K562 (cell line): ENCODE measurements around the gene TEX38. TPM values are rescaled to one million over a fixed set of nuclear protein-coding genes. Genes with fewer than 3 reads are reported as not detected.
A peak's percentile ranks its signal among the peaks of the same experiment; 100 is the strongest.

Experiments
- E2F6 ChIP-seq, 2 experiments: IDR thresholded peaks; 2 replicates each; pipeline ENCODE4 v1.6.1; 2011; ENCODE audit warnings: borderline replicate concordance in 1 of 2, control low read depth in 1 of 2, low read depth in 1 of 2, low read length in 1 of 2, mild to moderate bottlenecking in 1 of 2, mixed read lengths in 1 of 2, moderate library complexity in 1 of 2; ENCODE audit not compliant: insufficient read depth in 1 of 2, insufficient read length in 1 of 2, poor library complexity in 1 of 2, severe bottlenecking in 1 of 2; ENCODE audit errors: extremely low read depth in 1 of 2
- HEY1 ChIP-seq: fragments of 250-450 bp; sonication (Bioruptor Pico); IDR thresholded peaks from 2 replicates; pipeline ENCODE4 v1.5.0; 2020; ENCODE audit warnings: mild to moderate bottlenecking, moderate library complexity, borderline replicate concordance
- HMGXB4 ChIP-seq: sonication (generic); formaldehyde crosslinking; IDR thresholded peaks from 2 replicates; pipeline ENCODE4 v1.8.1; 2023; ENCODE audit warnings: mild to moderate bottlenecking, missing genetic modification reagents
- ID3 ChIP-seq, 2 experiments: fragments of 250-450 bp in 1 of 2; fragments of 450-650 bp in 1 of 2; sonication (Bioruptor Pico) in 1 of 2; IDR thresholded peaks; 2 replicates each; pipeline versions ENCODE4 v1.6.1 to v1.8.0; 2016 to 2021; ENCODE audit warnings: mild to moderate bottlenecking in 2 of 2, moderate library complexity in 2 of 2, missing compliant biosample characterization in 1 of 2, missing genetic modification characterization in 1 of 2
- KDM4B ChIP-seq, 2 experiments: fragments of 450-650 bp in 1 of 2; sonication (generic) in 1 of 2; IDR thresholded peaks; 2 replicates each; pipeline ENCODE4 v1.6.1; 2016 to 2017; ENCODE audit warnings: borderline replicate concordance in 2 of 2, antibody characterized with exemption in 1 of 2, low read depth in 1 of 2, mild to moderate bottlenecking in 1 of 2
- L3MBTL2 ChIP-seq: fragments of 450-650 bp; IDR thresholded peaks from 2 replicates; pipeline ENCODE4 v1.6.1; 2016; ENCODE audit warnings: mild to moderate bottlenecking, moderate library complexity
- MYC ChIP-seq, 2 experiments: fragments of 250-450 bp in 1 of 2; sonication (Bioruptor Pico) in 1 of 2; IDR thresholded peaks; 2 replicates each; pipeline versions ENCODE4 v1.5.1 to v1.6.1; 2012 to 2021; ENCODE audit warnings: low read depth in 2 of 2, borderline replicate concordance in 1 of 2, improper control_type of control experiment in 1 of 2, low read length in 1 of 2, mild to moderate bottlenecking in 1 of 2, moderate library complexity in 1 of 2
- NFXL1 ChIP-seq: fragments of 450-650 bp; formaldehyde crosslinking; IDR thresholded peaks from 2 replicates; pipeline ENCODE4 v1.4.0; 2021; ENCODE audit warnings: mild to moderate bottlenecking
- PCBP1 ChIP-seq: fragments of 200-400 bp; formaldehyde crosslinking; IDR thresholded peaks from 2 replicates; pipeline ENCODE4 v1.6.1; 2018; ENCODE audit warnings: mild to moderate bottlenecking, low read depth, low read length; ENCODE audit not compliant: poor library complexity, severe bottlenecking
- PURB ChIP-seq: sonication (generic); formaldehyde crosslinking; IDR thresholded peaks from 2 replicates; pipeline ENCODE4 v1.9.0; 2021; ENCODE audit warnings: low read depth, mild to moderate bottlenecking, missing genetic modification reagents
- RB1 ChIP-seq: fragments of 450-650 bp; IDR thresholded peaks from 2 replicates; pipeline ENCODE4 v1.6.1; 2017; ENCODE audit warnings: low read depth, mild to moderate bottlenecking
- RBM15 ChIP-seq: fragments of 200-400 bp; formaldehyde crosslinking; IDR thresholded peaks from 2 replicates; pipeline ENCODE4 v1.6.1; 2018; ENCODE audit warnings: mild to moderate bottlenecking, low read length, moderate library complexity; ENCODE audit not compliant: insufficient read depth
- RCOR1 ChIP-seq, 2 experiments: IDR thresholded peaks; 2 replicates each; pipeline ENCODE4 v1.6.1; 2012; ENCODE audit warnings: low read depth in 2 of 2, low read length in 2 of 2, borderline replicate concordance in 1 of 2, improper control_type of control experiment in 1 of 2
- WHSC1 ChIP-seq: IDR thresholded peaks from one replicate; pipeline ENCODE4 v1.6.1; 2012; ENCODE audit warnings: low read length, control low read depth, inconsistent platforms
- ZNF134 ChIP-seq: fragments of 250-450 bp; sonication (Bioruptor Pico); conservative IDR thresholded peaks from 2 replicates; pipeline ENCODE4 v1.4.0; 2020
- ZNF23 ChIP-seq: fragments of 250-450 bp; sonication (Bioruptor Pico); IDR thresholded peaks from 2 replicates; pipeline ENCODE4 v1.4.0; 2020; ENCODE audit warnings: mild to moderate bottlenecking
- ZNF655 ChIP-seq: fragments of 250-450 bp; sonication (Bioruptor Pico); IDR thresholded peaks from 2 replicates; pipeline ENCODE4 v1.5.0; 2021
- ZSCAN32 ChIP-seq: fragments of 450-650 bp; formaldehyde crosslinking; IDR thresholded peaks from 2 replicates; pipeline ENCODE4 v1.4.0; 2020; ENCODE audit warnings: mild to moderate bottlenecking, moderate library complexity
- polyA plus RNA-seq, 8 experiments: library from polyadenylated mRNA; depleted of rRNA in 4 of 8; stranded (reverse) in 5 of 8; unstranded in 3 of 8; fragments of >200 nt; fragmentation: Nextera tagmentation in 2 of 8; fragmentation: Illumina TruSeq in 1 of 8; extraction: Ambion mirVana in 2 of 8; extraction: Trizol in 1 of 8; gene quantifications; 2 replicates each; pipeline versions ENCODE4 v1.2.1 to v1.2.3, GENCODE V29; 2011 to 2014; ENCODE audit warnings: inconsistent platforms in 1 of 8, missing spikeins in 1 of 8
- total RNA-seq, 7 experiments: library from RNA; depleted of rRNA in 6 of 7; stranded (reverse); fragments of >200 nt in 6 of 7; fragmentation: Illumina TruSeq in 2 of 7; extraction: Trizol in 2 of 7; gene quantifications; 2 replicates each; pipeline versions ENCODE4 v1.2.1 to v1.2.3, GENCODE V29; 2011 to 2021; ENCODE audit warnings: low replicate concordance in 1 of 7
- TF ChIP-seq, protein P1 (sequence below): conservative IDR thresholded peaks from 2 replicates; pipeline ENCODE4 v1.6.1; 2011; ENCODE audit warnings: low read depth, mild to moderate bottlenecking, low read length; ENCODE audit not compliant: control insufficient read depth

Gene TEX38
- total and polyA plus RNA-seq, 9 of the 15 experiments (the other 6 are each of a cell fraction or from before 2014, with no cell fraction given): not detected

DNA sequence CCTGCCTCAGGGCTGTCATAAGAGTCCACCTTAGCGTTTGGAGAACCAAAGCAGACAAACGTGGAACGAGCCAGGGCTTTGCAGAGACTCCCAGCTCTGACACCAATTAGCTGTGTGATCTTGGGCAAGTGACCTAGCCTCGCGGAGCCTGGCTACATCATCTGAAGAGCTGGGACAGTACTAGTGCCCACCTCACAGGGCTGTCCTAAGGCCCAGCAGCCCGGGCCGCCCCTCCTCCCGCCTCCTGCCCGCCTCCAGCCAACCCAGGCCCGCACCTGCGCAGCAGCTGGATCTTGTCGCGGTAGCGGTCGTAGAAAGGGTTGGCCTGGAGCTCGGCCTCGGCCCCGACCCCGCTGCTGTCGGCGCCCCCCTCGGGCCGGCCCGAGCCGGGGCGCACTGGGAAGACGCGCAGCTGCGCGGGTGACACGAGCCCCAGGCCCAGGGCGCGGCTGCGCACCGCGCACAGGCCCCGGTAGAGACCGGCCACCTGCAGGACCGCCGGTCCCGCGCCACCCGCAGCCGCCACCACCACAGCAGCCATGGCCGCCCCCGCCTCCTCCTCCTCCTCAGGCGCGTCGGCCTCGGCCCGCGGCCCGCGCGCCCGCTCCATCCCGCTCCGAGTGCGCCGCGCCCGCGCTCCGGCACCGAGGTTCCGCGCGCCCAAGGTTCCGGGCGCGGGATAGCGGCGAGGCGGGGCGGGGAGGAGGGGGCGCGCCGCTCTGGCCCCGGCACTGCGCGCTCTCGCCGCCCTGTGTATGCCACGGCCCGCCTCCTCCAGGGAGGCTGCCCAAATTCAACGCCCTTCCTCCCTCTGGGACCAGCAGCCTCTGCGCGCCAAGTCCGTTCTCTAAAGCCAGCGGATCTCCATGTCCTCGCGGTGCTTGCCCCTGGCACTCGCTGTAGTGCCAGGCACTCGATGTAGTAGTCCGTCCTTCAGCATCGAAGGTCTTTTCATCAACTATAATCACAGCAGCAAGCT, 3.6 kb upstream of the TEX38 start, which contains the start of gene ATPAF1 (continued):
- TF ChIP-seq E2F6 (IDR thresholded peaks at IDR 0.05; ENCODE audit: borderline replicate concordance in 1 of 2, extremely low read depth in 1 of 2, insufficient read depth in 1 of 2, insufficient read length in 1 of 2, low read depth in 1 of 2, low read length in 1 of 2, poor library complexity in 1 of 2, severe bottlenecking in 1 of 2) (peak; percentile 32 to 73), WHSC1 (no peak), RB1 (peak; percentile 88), HMGXB4 (CRISPR knock-in tag) (peak; percentile 7; the same call in 1 of the 2 replicates), PCBP1 (no peak), ZNF655 (CRISPR knock-in tag) (no peak), ID3 (CRISPR knock-in tag; IDR thresholded peaks at IDR 0.05) (no peak), ID3 (tag; IDR thresholded peaks at IDR 0.05) (peak; percentile 11; the same call in 1 of the 2 replicates), NFXL1 (CRISPR knock-in tag) (no peak), ZNF23 (CRISPR knock-in tag) (no peak), PURB (no peak), KDM4B (IDR thresholded peaks at IDR 0.05; ENCODE audit: borderline replicate concordance in 2 of 2, low read depth in 1 of 2) (no peak), MYC (IDR thresholded peaks at IDR 0.05; ENCODE audit: low read depth, low read length) (peak; percentile 67), MYC (CRISPR knock-in tag; IDR thresholded peaks at IDR 0.05; ENCODE audit: borderline replicate concordance, low read depth) (no peak), RCOR1 (IDR thresholded peaks at IDR 0.05; ENCODE audit: borderline replicate concordance in 1 of 2, low read depth in 2 of 2, low read length in 2 of 2) (peak in 1 of 2 experiments; percentile 59; a peak in 2 of 4 replicates), HEY1 (CRISPR knock-in tag) (no peak), L3MBTL2 (peak; percentile 41), ZSCAN32 (CRISPR knock-in tag) (no peak), ZNF134 (CRISPR knock-in tag) (no peak), RBM15 (no peak)
- TF ChIP-seq, protein P1, sequence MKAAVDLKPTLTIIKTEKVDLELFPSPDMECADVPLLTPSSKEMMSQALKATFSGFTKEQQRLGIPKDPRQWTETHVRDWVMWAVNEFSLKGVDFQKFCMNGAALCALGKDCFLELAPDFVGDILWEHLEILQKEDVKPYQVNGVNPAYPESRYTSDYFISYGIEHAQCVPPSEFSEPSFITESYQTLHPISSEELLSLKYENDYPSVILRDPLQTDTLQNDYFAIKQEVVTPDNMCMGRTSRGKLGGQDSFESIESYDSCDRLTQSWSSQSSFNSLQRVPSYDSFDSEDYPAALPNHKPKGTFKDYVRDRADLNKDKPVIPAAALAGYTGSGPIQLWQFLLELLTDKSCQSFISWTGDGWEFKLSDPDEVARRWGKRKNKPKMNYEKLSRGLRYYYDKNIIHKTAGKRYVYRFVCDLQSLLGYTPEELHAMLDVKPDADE: peak; percentile 48; the same call in 1 of the 2 replicates
